ENCODE data around the gene SCN3A. TPM values are rescaled to one million over a fixed set of nuclear protein-coding genes. Genes with fewer than 3 reads are reported as not detected.

The SCN3A gene
- total RNA-seq, 2 experiments from 2014 or later, result not detected

DNA sequence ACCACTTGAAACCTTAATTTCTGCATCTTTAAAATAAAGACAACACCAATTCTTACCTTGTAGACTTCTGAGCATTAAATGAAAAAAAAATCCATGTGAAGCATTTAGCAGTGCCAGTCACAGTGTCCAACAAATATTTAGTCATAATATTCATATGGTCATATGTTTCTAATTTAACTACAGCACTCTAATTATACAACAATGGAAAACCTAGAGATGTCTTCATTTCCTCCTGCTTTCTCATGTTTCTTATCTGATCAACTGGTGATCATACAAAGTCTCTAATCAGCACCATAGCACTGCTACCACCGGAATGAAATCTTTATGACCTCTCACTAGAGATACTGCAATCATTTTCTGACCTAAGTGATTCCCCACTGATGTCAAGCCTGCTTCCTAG, 10.2 kb upstream of the SCN3A start:
- Mint-ChIP-seq H3K27ac (no peak overlapping the region), H3K4me1 (no peaks in the 10 kb centered on the region), H3K4me3 (no peak overlapping the region), H3K27me3 (no peaks in the 10 kb centered on the region), H3K9me3 (no peaks in the 10 kb centered on the region), H3K36me3 (ENCODE audit: low read depth) (no peaks in the 10 kb centered on the region)
- DNase-seq, result no peak
- POLR2A ChIA-PET, result no interaction called here
- CTCF ChIA-PET, result no interaction called here

DNA sequence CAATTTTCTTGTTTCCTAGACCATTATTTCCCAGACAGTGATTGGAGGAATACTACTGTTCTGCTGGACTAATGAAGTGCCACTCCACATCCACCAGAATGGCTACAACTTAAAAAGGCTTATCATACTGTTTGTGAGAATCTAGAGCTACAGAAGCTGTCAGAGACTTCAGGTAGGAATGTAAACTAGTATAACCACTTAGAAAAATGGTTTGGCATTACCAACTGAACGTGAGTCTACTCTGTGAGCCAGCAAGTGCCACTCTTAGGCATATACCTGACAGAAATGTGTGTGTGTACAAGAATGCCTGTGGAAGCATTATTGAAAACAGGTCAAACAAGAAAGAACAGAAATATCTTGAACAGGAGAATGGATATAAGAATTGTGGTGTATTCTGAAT, 4.2 kb upstream of the SCN3A start:
- no peak for DNase-seq
- ChIA-PET POLR2A (no interaction called here), CTCF (no interaction called here)
- Mint-ChIP-seq H3K36me3 (ENCODE audit: low read depth) (no peaks in the 10 kb centered on the region), H3K4me3 (no peak overlapping the region), H3K9me3 (no peaks in the 10 kb centered on the region), H3K27ac (no peak overlapping the region), H3K27me3 (no peaks in the 10 kb centered on the region), H3K4me1 (peaks cover 3% of the 10 kb centered on the region)

DNA sequence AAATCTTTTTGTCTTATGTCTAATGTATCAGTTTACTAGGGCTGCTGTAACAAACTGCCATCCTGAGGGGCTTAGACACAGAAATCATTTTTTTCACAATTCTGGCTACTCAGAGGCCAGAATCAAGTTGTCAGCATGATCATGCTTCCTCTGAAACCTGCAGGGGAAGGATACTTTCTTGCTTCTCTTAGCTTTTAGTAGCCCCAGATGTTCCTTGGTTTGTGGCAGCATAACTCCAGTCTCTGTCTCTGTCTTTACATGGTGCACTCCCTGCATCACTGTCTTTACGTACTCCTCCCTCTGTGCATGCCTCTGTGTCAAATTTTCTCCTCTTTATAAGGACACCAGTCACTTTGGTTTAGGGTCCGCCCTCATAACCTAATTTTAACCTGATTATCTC, 2.0 kb upstream of the SCN3A start:
- H3K27ac Mint-ChIP-seq, result no peak overlapping the region
- DNase-seq, result no peak
- POLR2A ChIA-PET, result interaction anchor here (0.6 kb wide), 1 partner anchor 452 kb away, joined by 5 read pairs; no protein-coding TSS in a partner anchor
- peaks cover 3% of the 10 kb centered on the region for H3K4me1 Mint-ChIP-seq
- H3K27me3 Mint-ChIP-seq, result peaks cover 5% of the 10 kb centered on the region
- CTCF ChIA-PET, result no interaction called here
- H3K36me3 Mint-ChIP-seq (ENCODE audit: low read depth), result no peaks in the 10 kb centered on the region
- no peak overlapping the region for H3K4me3 Mint-ChIP-seq
- H3K9me3 Mint-ChIP-seq, result no peaks in the 10 kb centered on the region

DNA sequence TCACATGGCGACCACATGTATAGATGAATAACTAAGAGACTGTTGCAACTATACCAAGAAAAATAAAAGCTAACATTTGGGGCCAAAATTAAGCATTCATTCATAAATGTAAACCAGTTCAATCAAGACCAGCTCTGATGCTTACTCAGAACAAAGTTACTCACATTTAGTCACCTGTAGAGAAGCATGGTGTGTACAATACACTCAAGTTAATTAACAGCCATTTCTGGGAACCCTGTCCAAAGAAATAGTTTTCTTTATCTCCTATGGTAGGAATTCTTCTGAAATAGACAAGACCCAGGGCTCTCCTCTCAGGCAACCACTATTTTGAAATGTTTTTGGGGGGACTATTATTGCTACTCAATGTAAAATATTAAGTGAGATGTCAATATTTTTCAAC, 1.6 kb downstream of the SCN3A start:
- no peak overlapping the region for H3K4me3 Mint-ChIP-seq
- H3K27me3 Mint-ChIP-seq, result peaks cover 5% of the 10 kb centered on the region
- ChIA-PET POLR2A (no interaction called here), CTCF (no interaction called here)
- DNase-seq, result no peak
- H3K36me3 Mint-ChIP-seq (ENCODE audit: low read depth), result no peaks in the 10 kb centered on the region
- no peaks in the 10 kb centered on the region for H3K9me3 Mint-ChIP-seq
- peaks cover 3% of the 10 kb centered on the region for H3K4me1 Mint-ChIP-seq
- H3K27ac Mint-ChIP-seq, result no peak overlapping the region

- CTCF ChIA-PET, result no interaction called here
- H3K27ac Mint-ChIP-seq, result no peak overlapping the region
- POLR2A ChIA-PET, result no interaction called here
- no peak for DNase-seq
- H3K9me3 Mint-ChIP-seq, result no peaks in the 10 kb centered on the region
- no peaks in the 10 kb centered on the region for H3K4me1 Mint-ChIP-seq
- no peaks in the 10 kb centered on the region for H3K36me3 Mint-ChIP-seq (ENCODE audit: low read depth)
- H3K4me3 Mint-ChIP-seq, result no peak overlapping the region
- H3K27me3 Mint-ChIP-seq, result peaks cover 5% of the 10 kb centered on the region
Observed at GRCh38 chr2:165198181-165198580, 5.7 kb downstream of the SCN3A start.

GRCh38 chr2:165197346-165197745, 6.5 kb downstream of the SCN3A start:
- Mint-ChIP-seq H3K9me3 (no peaks in the 10 kb centered on the region), H3K4me3 (no peak overlapping the region), H3K36me3 (ENCODE audit: low read depth) (no peaks in the 10 kb centered on the region), H3K4me1 (no peaks in the 10 kb centered on the region), H3K27me3 (peaks cover 3% of the 10 kb centered on the region), H3K27ac (no peak overlapping the region)
- DNase-seq, result no peak
- CTCF ChIA-PET, result no interaction called here
- POLR2A ChIA-PET, result no interaction called here

GRCh38 chr2:165196411-165196810, 7.4 kb downstream of the SCN3A start:
- no peak for DNase-seq
- ChIA-PET CTCF (no interaction called here), POLR2A (no interaction called here)
- Mint-ChIP-seq H3K4me1 (no peaks in the 10 kb centered on the region), H3K27ac (no peak overlapping the region), H3K36me3 (ENCODE audit: low read depth) (no peaks in the 10 kb centered on the region), H3K9me3 (no peaks in the 10 kb centered on the region), H3K27me3 (no peaks in the 10 kb centered on the region), H3K4me3 (no peak overlapping the region)

GRCh38 chr2:165193178-165193777, 10.6 kb downstream of the SCN3A start:
- H3K27me3 Mint-ChIP-seq, result peaks cover 3% of the 10 kb centered on the region
- H3K27ac Mint-ChIP-seq, result no peak overlapping the region
- no peaks in the 10 kb centered on the region for H3K36me3 Mint-ChIP-seq (ENCODE audit: low read depth)

GRCh38 chr2:165192729-165193128, 11.1 kb downstream of the SCN3A start:
- no peaks in the 10 kb centered on the region for H3K4me1 Mint-ChIP-seq
- no peaks in the 10 kb centered on the region for H3K9me3 Mint-ChIP-seq
- H3K4me3 Mint-ChIP-seq, result no peak overlapping the region
- H3K27me3 Mint-ChIP-seq, result peaks cover 3% of the 10 kb centered on the region
- ChIA-PET POLR2A (no interaction called here), CTCF (no interaction called here)
- no peaks in the 10 kb centered on the region for H3K36me3 Mint-ChIP-seq (ENCODE audit: low read depth)
- no peak overlapping the region for H3K27ac Mint-ChIP-seq
- no peak for DNase-seq

More at GRCh38 chr2:165193178-165193777, 10.6 kb downstream of the SCN3A start:
- Mint-ChIP-seq H3K4me3 (no peak overlapping the region), H3K9me3 (no peaks in the 10 kb centered on the region), H3K4me1 (no peaks in the 10 kb centered on the region)
- ChIA-PET POLR2A (no interaction called here), CTCF (no interaction called here)
- DNase-seq, result no peak

DNA sequence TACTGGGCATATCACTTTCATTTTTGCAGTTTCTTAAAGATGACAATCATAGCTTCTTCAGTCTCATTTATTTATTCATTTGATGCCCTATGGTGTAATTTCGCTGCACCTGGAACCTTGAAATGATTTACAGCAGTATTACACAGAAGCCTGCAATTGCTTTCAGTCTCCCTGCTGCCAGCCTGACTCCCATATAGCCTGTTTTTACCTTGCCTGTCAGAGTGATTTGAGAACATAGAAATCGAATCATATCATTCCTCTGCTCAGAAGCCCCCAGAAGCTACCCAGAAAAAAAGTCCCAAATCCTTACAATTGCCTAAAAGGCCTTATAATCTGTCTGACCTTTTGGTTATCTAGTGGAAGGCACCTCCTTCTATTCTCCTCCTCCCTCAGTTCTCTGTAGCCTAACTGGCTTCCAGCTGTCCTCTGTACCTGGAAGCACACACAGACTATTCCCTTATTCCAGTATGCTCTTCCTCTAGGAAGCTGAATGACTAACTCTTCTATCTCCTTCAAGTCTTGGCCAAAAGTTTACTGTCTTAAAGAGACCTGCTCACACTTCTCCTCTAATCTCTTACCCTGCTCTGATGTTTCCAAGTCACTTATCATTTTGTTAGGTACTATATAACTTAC, 12.6 kb downstream of the SCN3A start:
- ChIA-PET CTCF (no interaction called here), POLR2A (no interaction called here)
- Mint-ChIP-seq H3K4me3 (no peak overlapping the region), H3K27me3 (peaks cover 3% of the 10 kb centered on the region), H3K36me3 (ENCODE audit: low read depth) (no peaks in the 10 kb centered on the region), H3K9me3 (no peaks in the 10 kb centered on the region), H3K27ac (no peak overlapping the region), H3K4me1 (no peaks in the 10 kb centered on the region)
- no peak for DNase-seq

DNA sequence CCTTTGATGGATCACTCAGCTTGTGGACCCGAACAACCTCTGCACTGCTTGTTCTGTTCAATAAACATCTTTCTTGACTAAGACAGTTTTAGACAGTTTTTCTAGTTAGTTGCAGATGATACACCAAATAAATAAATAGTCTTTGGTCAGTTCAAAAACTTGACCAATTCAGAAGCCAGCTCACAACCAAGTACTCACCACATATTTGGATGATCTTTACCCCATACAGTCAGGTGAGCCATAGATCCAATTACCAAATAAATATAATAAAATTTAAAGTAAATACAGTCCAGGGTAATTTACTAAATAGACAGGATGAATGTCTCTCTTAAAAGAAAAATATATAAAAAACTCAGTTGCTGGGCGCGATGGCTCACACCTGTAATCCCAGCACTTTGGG, 18.2 kb downstream of the SCN3A start:
- ChIA-PET POLR2A (no interaction called here), CTCF (no interaction called here)
- H3K9me3 Mint-ChIP-seq, result no peaks in the 10 kb centered on the region
- peaks cover 5% of the 10 kb centered on the region for H3K27me3 Mint-ChIP-seq
- no peak overlapping the region for H3K27ac Mint-ChIP-seq
- no peak for DNase-seq
- no peaks in the 10 kb centered on the region for H3K4me1 Mint-ChIP-seq
- no peak overlapping the region for H3K4me3 Mint-ChIP-seq
- no peaks in the 10 kb centered on the region for H3K36me3 Mint-ChIP-seq (ENCODE audit: low read depth)

DNA sequence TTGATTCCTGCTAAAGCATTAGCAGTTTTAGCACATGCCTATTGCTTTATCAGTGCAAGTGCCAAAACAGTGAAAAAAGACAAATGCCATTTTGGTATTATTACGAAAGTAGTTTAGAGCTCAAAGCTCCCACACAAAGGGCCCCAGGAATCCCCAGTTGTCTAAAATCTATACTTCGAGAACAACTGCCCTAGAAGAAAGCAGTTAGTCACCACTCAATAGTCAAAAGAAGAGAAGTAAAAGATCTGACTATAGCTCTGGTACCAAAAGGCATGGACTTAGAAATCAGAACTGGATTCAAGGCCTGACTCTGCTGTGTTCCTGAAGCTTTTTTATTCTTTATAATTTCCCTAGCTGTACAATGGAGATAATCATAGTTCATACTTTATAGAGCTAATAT, 21.8 kb downstream of the SCN3A start:
- H3K4me1 Mint-ChIP-seq, result no peaks in the 10 kb centered on the region
- ChIA-PET CTCF (no interaction called here), POLR2A (no interaction called here)
- peaks cover 2% of the 10 kb centered on the region for H3K27me3 Mint-ChIP-seq
- H3K36me3 Mint-ChIP-seq (ENCODE audit: low read depth), result no peaks in the 10 kb centered on the region
- H3K4me3 Mint-ChIP-seq, result no peak overlapping the region
- no peaks in the 10 kb centered on the region for H3K9me3 Mint-ChIP-seq
- no peak overlapping the region for H3K27ac Mint-ChIP-seq
- no peak for DNase-seq

- Mint-ChIP-seq H3K4me1 (no peaks in the 10 kb centered on the region), H3K27me3 (no peaks in the 10 kb centered on the region), H3K9me3 (no peaks in the 10 kb centered on the region), H3K36me3 (ENCODE audit: low read depth) (no peaks in the 10 kb centered on the region), H3K27ac (no peak overlapping the region), H3K4me3 (no peak overlapping the region)
- no peak for DNase-seq
- ChIA-PET POLR2A (no interaction called here), CTCF (no interaction called here)
Observed at GRCh38 chr2:165176780-165177179, 27.1 kb downstream of the SCN3A start.

DNA sequence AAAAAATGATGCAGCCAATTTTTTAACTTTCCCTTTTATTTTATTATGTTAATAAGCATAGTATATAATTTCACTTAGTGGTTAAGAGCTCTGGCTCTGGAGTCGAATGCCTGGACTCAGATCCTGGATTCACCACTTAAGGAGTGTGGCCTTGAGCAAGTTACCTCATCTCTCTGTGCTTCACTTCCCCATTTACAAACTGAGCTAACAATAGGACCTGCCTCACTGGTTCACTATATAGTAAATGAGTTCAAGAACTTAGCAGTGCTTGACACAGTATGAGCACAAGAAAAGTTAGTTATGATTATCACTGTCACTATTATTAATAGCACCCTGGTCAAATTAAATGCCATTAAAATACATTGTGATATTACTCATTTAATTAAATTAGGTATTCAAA, 30.6 kb downstream of the SCN3A start:
- H3K27me3 Mint-ChIP-seq, result no peaks in the 10 kb centered on the region
- no peaks in the 10 kb centered on the region for H3K9me3 Mint-ChIP-seq
- H3K4me1 Mint-ChIP-seq, result no peaks in the 10 kb centered on the region
- no peaks in the 10 kb centered on the region for H3K36me3 Mint-ChIP-seq (ENCODE audit: low read depth)
- POLR2A ChIA-PET, result no interaction called here
- CTCF ChIA-PET, result no interaction called here
- no peak overlapping the region for H3K4me3 Mint-ChIP-seq
- no peak overlapping the region for H3K27ac Mint-ChIP-seq
- DNase-seq, result no peak

All from activated CD4-positive, alpha-beta T cell treated with anti-CD3 and anti-CD28 coated beads, Interleukin-2, amount 10 ng/mL, durations not matched to agents 7 days and 5 days (primary cell).